GM19193 (cell line): Measurements from ENCODE around the gene IGLL1.

Source experiments
- POLR2A ChIP-seq: IDR thresholded peaks from 4 replicates; pipeline ENCODE4 v1.6.1; 2011; ENCODE audit not compliant: insufficient read depth, insufficient read length; ENCODE audit errors: extremely low read depth

IGLL1 gene

GRCh38 chr22:23579870-23580575, at the start of gene IGLL1:
Gene IGLL1 (minus strand): TSS chr22:23580290. CDS start chr22:23580190, 100 bp downstream.
- TF ChIP-seq POLR2A, result no peak

DNA sequence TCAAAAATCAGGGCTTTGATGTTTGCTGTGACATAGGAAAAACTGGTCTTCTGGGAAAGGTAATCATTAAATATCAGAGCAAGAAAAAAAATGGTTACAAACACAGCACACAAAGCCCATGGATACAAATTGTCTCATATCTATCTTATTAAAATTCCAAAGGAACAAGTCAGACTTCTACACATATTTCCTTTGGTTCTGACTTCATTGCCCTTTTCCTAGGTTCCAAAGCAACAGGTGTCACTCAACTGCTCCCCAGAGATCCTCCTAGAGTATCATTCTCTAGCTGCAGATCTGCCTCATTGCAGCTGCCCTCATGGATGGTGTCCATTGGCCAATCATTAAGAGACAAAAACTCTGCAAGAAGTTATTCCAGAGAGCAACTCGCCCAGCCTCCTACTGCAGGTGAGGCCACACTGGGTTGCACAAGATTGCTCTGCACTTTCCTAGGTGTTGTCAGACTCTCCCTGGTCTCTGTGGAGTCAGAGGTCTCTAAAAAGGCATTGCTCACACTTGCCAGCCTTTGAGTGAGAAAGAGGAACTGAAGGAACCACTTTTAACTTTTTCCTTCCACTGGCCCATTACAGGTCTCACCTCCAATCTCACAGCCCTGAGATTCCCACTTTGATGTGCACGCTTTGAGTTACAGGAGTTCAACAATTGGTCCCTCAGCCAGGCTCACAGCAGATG, 46.3 kb upstream of the IGLL1 start:
- TF ChIP-seq POLR2A, result no peak

GRCh38 chr22:23622634-23623033, 42.5 kb upstream of the IGLL1 start:
- TF ChIP-seq POLR2A, result no peak

DNA sequence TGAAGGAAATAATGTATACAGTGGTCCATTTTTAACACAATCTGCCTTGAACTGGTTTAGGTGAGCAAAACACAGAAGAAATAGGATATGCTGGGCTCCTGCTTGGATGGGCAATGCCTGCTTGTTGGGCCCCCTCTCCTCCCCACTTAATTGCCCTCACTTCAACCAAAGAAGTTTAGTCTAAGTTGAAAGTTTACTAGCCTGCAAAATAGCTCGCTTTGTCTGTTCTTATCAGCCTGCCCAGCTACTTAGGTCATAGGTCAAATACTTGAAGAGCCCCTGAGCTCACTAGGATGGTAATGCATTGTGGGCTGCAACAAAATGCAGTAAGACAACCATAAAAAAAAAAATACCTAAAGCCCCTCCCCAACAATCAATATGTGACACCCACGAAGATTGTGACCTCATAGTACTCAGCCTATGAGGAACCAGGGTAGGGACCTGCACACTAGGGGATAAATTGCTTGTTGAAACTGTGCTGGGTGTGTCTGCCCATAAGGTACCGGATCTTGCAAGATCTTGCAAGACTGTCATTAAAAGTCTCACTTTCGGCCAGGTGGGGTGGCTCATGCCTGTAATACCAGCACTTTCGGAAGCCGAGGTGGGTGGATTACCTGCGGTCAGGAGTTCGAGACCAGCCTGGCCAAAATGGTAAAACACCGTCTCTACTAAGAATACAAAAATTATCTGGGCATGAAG, 41.1 kb upstream of the IGLL1 start:
- TF ChIP-seq POLR2A, result no peak

DNA sequence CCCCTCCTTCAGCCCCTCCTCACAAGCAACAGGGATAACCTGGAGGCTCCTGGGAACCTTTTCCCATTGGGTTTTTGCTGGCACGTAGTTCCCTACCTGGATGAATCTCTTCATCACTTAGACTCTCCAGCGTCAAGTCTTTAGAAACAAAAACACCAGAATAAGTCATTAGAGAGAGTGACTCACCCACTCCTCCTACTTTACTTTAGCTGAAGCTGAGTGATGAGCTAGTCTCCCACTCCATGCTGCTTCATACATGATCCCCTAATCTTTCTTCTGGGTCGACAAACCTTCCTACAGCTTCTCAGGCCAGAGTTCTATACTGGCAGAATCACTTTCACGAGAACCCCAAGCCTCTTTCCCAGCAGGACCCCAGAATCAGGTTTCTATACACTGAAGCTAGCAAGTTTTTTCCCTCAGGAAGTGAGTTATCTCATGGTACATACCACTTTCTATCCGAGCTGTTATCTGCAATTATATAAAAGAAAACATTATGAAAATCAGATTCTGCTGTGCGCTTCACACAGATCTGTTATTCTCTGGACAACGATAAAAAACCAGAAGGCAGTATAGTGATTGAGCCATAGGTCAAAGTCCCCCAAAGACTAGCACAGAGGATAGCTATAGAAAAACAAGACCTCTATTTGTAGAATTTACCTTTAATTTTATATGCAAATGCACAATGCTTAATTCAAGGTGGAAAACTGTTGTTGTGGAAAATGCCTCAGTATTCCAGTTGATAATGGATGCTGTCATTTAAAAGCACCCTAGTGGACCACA, 33.3 kb upstream of the IGLL1 start:
- no peak for TF ChIP-seq POLR2A

DNA sequence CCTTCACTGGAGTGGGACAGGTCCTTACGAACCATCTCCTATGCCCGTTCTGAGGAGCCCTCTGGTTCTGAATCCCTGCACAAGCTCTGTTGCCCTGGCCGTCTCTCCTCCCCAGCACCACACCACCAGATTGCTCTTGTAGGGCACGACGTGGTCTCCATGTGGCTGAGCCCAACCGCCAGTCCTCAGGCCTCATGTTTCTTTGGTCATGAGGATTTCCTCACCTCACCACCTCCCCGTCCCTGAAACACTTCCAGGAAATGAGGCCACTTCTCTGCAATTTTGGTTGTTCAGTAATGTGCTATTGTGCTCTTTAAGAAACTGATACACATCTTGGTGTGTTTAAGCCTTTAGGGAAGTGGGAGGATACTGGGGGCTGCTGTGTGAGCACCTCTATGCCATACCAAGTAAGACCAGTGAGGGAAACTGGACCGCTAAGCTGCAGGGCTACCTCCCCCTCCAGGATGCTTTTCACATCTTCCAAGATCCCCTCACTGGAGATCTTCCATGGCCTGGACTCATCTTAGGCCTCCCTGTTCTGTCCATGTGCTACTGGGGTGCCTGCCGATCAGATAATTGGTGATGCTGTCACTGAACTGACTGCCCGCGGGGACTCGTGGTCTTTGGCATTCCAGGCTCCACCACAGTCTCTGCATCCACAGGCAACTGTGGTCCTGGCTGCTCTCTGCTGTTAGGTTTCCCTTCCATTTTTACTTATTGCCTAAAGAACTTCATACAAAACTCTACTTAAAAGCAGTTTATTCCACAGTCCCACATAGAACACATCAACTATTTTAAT, 30.1 kb upstream of the IGLL1 start:
- no peak for TF ChIP-seq POLR2A

GRCh38 chr22:23608583-23608982, 28.5 kb upstream of the IGLL1 start:
- no peak for TF ChIP-seq POLR2A

DNA sequence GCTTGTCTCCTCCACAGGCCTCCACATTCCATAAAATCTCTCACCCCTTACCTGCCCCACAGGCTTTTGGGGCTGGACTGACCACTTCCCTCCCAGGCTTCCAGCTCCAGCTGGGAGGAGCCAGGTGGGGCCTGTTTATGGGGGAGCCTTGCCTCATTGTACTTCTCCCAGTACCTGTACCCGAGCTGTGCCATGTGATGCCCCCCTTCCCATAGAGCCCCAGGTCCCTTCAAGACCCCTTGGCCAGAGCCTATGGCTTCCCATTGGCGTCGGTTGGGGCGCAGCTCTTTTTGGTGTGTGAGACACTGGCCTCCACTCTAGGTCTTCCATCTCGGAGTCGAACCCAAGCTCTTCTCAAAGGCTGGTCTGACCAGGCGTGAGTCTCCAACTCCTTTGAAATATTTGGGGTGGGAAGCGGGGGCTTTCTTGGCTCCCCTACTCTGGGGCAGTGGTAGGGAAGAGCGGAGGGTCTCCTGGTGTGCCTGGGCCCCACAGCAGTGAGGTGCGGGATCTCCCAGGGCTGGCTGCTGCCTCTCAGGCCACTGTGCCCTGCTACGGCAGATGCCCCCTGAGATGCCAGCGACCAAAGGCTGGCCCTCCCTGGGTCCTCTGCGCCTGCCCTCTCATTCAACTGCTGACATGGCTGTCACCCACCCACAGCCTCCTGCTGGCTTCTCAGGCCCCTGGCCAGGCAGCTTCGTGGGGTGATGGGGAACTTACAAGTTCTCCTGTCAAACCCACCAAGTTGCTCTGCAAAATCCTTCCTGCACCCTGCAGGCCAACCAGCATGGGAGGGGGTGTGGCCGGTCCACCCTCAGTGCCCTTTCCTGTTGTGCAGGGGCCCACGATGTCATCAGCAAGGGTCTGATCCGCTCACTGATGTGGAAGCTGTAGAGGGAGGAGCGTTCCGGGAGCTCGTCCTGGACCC, 26.4 kb upstream of the IGLL1 start:
- no peak for TF ChIP-seq POLR2A

DNA sequence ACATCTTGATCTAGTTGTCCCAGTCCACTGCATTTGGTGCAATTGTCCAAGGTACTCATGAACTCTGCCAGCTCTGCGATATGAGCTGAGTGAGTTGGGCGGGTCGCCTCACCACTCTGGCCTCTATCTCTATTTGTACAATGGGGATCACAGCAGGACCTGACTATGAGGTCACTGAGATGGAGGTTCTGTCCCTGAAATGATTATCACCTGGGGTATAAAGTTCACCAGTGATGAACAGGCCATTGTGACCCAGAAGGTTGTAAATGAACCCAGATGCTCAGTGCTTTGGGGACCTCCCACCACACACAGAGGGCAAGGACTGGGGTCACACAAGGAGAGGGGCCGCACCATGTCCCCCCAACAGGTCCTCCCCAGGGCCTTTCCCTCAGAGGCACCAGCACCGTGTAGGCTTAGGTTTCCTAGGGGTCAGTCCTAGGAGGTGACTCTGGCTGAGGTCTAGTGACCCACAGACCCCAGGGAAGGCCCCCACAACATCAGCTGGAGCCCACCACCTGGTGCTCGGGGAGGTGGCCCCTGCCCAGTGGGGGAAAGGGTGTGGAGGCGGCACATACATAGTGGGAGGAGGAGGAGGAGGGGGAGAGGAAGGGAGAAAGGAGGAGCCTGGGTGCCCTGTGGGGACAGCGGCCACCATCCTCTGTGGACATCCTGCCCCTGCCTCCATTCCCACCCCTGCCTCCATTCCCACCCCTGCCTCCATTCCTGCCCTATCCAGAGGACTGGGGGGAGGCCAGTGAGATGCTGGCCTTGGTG, 25.0 kb upstream of the IGLL1 start:
- no peak for TF ChIP-seq POLR2A

DNA sequence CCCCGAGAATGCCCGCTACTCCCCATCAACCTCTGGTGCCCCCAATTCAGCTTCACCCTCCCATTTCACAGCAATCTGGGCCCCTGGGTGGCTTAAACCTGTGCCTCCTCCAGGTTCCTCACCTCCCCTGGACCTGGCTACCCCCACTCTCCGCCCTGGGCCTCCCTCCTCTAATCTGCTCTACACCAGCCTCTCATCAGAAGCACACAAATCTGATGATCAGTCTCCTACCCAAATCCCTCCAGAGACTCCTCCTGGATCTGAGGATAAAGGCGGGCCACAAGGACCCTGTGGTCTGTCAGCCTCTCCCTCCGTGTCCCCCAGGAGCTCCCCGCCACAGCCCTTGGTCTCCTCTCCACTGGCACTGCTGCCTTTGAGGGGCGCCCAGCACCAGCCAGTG, 23.2 kb upstream of the IGLL1 start:
- no peak for TF ChIP-seq POLR2A

DNA sequence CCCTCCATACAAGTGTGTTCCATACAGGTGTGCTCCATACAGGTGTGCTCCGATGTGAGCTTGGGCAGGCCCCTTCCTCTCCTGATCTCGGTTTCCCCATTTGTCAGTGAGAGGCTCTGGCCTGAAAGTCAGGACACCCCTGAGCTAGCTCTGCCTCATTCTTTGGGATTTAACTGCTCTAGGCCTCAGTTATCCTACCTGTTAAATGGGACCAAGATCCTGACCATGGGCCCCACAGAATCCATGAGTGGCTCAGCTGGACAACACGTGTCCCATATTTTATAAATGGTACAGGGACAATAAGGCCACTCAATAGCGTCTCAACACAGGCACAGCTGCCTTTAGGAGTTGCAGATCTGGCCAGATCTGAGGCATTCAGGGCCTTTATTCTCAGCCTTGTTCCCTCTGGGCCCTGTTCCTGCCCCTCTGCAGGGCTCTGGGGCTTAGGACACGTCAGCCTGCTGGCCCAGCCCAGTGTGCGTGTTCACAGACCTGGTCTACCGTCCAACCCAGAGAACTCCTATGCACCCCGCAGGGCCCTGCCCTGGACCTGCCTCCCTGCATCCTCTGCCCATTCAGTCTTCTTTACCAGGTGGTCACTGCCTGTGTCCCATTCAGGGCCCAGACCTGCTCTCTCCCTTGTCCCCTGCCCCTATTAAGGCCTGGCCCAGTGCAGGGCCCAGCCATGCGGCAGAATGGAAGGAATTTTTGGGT, 18.9 kb upstream of the IGLL1 start:
- no peak for TF ChIP-seq POLR2A

GRCh38 chr22:23591846-23592245, 11.8 kb upstream of the IGLL1 start:
- no peak for TF ChIP-seq POLR2A
